Measurements from ENCODE around the gene NT5C2. TPM values are rescaled to one million over a fixed set of nuclear protein-coding genes. Genes with fewer than 3 reads are reported as not detected.

Gene NT5C2
- total RNA-seq, 4 donors from 2014 or later: 36.0 to 53.6 (median 40.8) TPM

- DNase-seq (ENCODE audit: low spot score in 2 of 2): no peak
- intact Hi-C loops (cut with DNase I; ENCODE audit: low total_unique reads): no loop called here
- WGBS, 2 donors: 90 to 97% methylated on average over 7 of the region's 7 CpGs
- H3K4me3 ChIP-seq (ENCODE audit: low read depth, poor library complexity, severe bottlenecking): no peak overlapping the region
- TF ChIP-seq CTCF (IDR thresholded peaks at IDR 0.05): no peak
- TF ChIP-seq POLR2A (IDR thresholded peaks at IDR 0.05): no peak
These were observed 109.7 kb downstream of the NT5C2 start for GRCh38 chr10:103083266-103083976.

- TF ChIP-seq POLR2A (IDR thresholded peaks at IDR 0.05): no peak
- TF ChIP-seq CTCF (IDR thresholded peaks at IDR 0.05): no peak
- 92 to 95% methylated on average over 1 of the region's 1 CpG for WGBS, 2 donors
- no peak for DNase-seq (ENCODE audit: low spot score in 2 of 2)
- H3K4me3 ChIP-seq (ENCODE audit: low read depth, poor library complexity, severe bottlenecking): no peak overlapping the region
- intact Hi-C loops (cut with DNase I; ENCODE audit: low total_unique reads): no loop called here
These were observed 110.4 kb downstream of the NT5C2 start for GRCh38 chr10:103082683-103083082.

GRCh38 chr10:103080891-103081581, 112.0 kb downstream of the NT5C2 start:
- intact Hi-C loops (cut with DNase I; ENCODE audit: low total_unique reads): no loop called here
- H3K4me3 ChIP-seq (ENCODE audit: low read depth, poor library complexity, severe bottlenecking): no peak overlapping the region
- TF ChIP-seq CTCF (IDR thresholded peaks at IDR 0.05) (no peak), POLR2A (IDR thresholded peaks at IDR 0.05) (no peak)
- WGBS, 2 donors: 79 to 83% methylated on average over 4 of the region's 4 CpGs
- no peak for DNase-seq (ENCODE audit: low spot score in 2 of 2)

- no peak overlapping the region for H3K4me3 ChIP-seq (ENCODE audit: low read depth, poor library complexity, severe bottlenecking)
- DNase-seq (ENCODE audit: low spot score in 2 of 2): no peak
- WGBS, 2 donors: 84% methylated on average over 3 to 11 of the region's 11 CpGs
- intact Hi-C loops (cut with DNase I; ENCODE audit: low total_unique reads): no loop called here
- no peak for TF ChIP-seq CTCF (IDR thresholded peaks at IDR 0.05)
- TF ChIP-seq POLR2A (IDR thresholded peaks at IDR 0.05): no peak
These were observed 113.1 kb downstream of the NT5C2 start for GRCh38 chr10:103079946-103080345.

- no peak overlapping the region for H3K4me3 ChIP-seq (ENCODE audit: low read depth, poor library complexity, severe bottlenecking)
- DNase-seq (ENCODE audit: low spot score in 2 of 2): no peak
- WGBS, 2 donors: 95 to 99% methylated on average over 7 of the region's 7 CpGs
- no peak for TF ChIP-seq CTCF (IDR thresholded peaks at IDR 0.05)
- TF ChIP-seq POLR2A (IDR thresholded peaks at IDR 0.05): no peak
- intact Hi-C loops (cut with DNase I; ENCODE audit: low total_unique reads): no loop called here
These were observed 114.0 kb downstream of the NT5C2 start for GRCh38 chr10:103079100-103079499.

Measured in lower leg skin (tissue), 4 donors.